Activated naive CD4-positive, alpha-beta T cell treated with anti-CD3 and anti-CD28 coated beads, Interleukin-2, amount 50 U/mL, for 24 hours (primary cell): ENCODE data around the gene ALX4.
A peak's percentile ranks its signal among the peaks of the same experiment; 100 is the strongest.

Experiments used
- H3K27ac Mint-ChIP-seq: one replicate; pipeline ENCODE4 v1.8.0; 2021; ENCODE audit warnings: mild to moderate bottlenecking, mixed read lengths
- H3K27me3 Mint-ChIP-seq: one replicate; pipeline ENCODE4 v1.8.0; 2021; ENCODE audit warnings: mixed read lengths
- H3K36me3 Mint-ChIP-seq: one replicate; pipeline ENCODE4 v1.8.0; 2021; ENCODE audit warnings: mixed read lengths
- H3K4me1 Mint-ChIP-seq: one replicate; pipeline ENCODE4 v1.8.0; 2021; ENCODE audit warnings: mixed read lengths
- H3K4me3 Mint-ChIP-seq: one replicate; pipeline ENCODE4 v1.8.0; 2021; ENCODE audit warnings: mild to moderate bottlenecking, mixed read lengths
- H3K9me3 Mint-ChIP-seq: one replicate; pipeline ENCODE4 v1.8.0; 2021; ENCODE audit warnings: mixed read lengths

The ALX4 gene

DNA sequence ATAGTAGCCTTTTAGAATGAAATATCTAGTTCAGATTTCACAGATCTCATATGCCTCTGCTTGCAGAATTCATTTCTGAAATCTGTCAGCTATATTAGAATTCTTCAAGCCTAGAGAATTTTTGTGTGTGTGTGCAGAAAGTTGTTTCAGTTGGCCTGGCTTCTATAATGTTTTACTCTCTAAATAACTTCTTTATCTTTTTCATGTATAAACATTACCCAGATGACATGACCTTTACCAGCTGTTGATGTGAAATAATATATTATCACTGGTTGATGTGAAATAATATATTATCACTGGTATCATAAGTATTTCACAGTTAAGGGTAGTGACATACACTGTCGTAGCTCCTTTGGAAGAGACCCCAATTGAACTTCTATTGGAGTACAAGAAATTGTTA is 72.8 kb downstream of the ALX4 start:
- no peak overlapping the region for H3K4me3 Mint-ChIP-seq
- no peaks in the 10 kb centered on the region for H3K27me3 Mint-ChIP-seq
- H3K36me3 Mint-ChIP-seq, result peaks cover 24% of the 10 kb centered on the region
- H3K4me1 Mint-ChIP-seq, result no peaks in the 10 kb centered on the region
- no peak overlapping the region for H3K27ac Mint-ChIP-seq
- no peaks in the 10 kb centered on the region for H3K9me3 Mint-ChIP-seq

DNA sequence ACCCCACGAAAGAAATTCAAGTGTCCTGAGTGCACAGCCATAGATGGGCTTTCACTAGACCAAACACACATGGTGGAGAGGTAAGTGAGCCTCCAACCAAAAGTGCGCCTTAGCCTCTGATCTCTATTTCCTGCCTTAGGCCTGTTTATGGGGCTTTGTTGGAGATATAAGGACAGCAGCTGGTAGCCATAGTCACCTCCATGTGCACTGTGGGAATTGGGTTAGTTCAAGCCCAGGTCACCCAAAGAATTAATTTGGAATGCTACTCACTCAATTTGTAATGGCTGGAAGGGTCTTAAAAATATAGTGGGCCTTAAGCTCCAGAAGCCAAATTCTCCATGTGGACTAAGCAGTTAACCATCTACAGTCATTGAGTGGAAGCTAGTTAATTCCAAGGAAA is 73.6 kb downstream of the ALX4 start:
- Mint-ChIP-seq H3K27ac (no peak overlapping the region), H3K4me1 (no peaks in the 10 kb centered on the region), H3K9me3 (no peaks in the 10 kb centered on the region), H3K36me3 (peaks cover 25% of the 10 kb centered on the region), H3K27me3 (no peaks in the 10 kb centered on the region), H3K4me3 (no peak overlapping the region)

DNA sequence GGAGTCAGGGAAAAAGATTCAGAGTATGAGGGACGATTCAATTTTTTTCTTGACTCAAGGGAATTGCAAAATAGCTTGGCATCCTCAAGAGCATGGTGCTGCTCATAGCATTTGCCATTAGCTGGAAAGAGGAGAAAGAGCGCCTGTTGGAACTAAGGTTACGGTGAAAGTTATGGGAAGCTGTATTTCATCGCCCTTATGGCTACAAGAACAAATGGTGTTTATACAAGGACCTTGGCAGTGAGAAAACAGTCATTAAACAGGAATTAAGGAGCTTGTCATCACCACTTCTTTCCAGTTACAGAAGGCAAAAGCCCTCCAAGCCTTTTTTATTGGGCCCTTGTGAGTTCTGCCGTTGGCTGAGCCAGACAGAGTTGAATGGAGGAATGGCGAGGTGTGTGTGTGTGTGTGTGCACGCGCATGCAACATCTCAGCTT is 74.2 kb downstream of the ALX4 start:
- H3K4me1 Mint-ChIP-seq, result no peaks in the 10 kb centered on the region

DNA sequence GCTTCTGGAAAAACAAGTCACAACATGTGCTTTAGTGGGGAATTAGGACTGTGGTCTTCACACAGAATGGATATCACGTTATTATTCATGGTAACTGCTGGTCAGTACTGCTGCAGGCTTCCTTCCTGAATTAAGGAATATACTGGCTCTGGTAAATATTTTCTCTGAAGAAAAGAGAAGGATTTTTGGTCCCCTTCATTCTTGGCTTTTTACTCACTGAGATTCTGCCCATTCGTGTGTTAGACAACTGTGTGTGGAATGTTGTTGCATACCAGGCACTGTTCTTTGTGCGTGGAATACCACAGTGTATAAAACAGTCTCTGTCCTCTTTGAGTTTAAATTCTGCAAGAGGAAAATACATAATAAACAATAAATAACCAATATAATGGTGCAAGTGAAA is 80.3 kb downstream of the ALX4 start:
- peaks cover 16% of the 10 kb centered on the region for H3K36me3 Mint-ChIP-seq
- H3K4me3 Mint-ChIP-seq, result no peak overlapping the region
- H3K27me3 Mint-ChIP-seq, result no peaks in the 10 kb centered on the region
- peaks cover 6% of the 10 kb centered on the region for H3K4me1 Mint-ChIP-seq
- H3K9me3 Mint-ChIP-seq, result no peaks in the 10 kb centered on the region
- peak overlapping the region; percentile 2 for H3K27ac Mint-ChIP-seq

More for the DNA sequence above, 74.2 kb downstream of the ALX4 start:
- peaks cover 28% of the 10 kb centered on the region for H3K36me3 Mint-ChIP-seq
- H3K9me3 Mint-ChIP-seq, result no peaks in the 10 kb centered on the region
- no peak overlapping the region for H3K27ac Mint-ChIP-seq
- H3K4me3 Mint-ChIP-seq, result no peak overlapping the region
- no peaks in the 10 kb centered on the region for H3K27me3 Mint-ChIP-seq

DNA sequence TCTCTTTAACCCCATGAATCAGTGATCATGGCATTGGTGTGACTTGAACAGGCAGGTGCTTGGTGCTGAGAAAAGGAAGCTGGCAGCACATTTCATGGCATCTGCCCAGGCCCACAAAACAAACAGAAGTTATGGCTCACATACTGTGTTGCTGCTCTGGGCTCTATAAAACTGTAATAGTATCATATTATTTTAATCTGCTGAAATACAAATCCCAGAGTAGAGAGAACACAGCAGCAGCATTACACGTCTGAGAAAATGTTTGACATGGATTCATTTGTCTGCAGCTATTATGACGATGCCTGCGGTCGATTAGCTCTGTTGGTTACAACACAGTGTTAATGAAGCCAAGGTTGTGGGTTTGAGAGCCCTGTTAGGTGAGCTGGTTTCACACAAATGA is 80.8 kb downstream of the ALX4 start:
- no peaks in the 10 kb centered on the region for H3K9me3 Mint-ChIP-seq
- peaks cover 16% of the 10 kb centered on the region for H3K36me3 Mint-ChIP-seq
- H3K4me3 Mint-ChIP-seq, result no peak overlapping the region
- H3K4me1 Mint-ChIP-seq, result peaks cover 6% of the 10 kb centered on the region
- H3K27me3 Mint-ChIP-seq, result no peaks in the 10 kb centered on the region
- H3K27ac Mint-ChIP-seq, result no peak overlapping the region

DNA sequence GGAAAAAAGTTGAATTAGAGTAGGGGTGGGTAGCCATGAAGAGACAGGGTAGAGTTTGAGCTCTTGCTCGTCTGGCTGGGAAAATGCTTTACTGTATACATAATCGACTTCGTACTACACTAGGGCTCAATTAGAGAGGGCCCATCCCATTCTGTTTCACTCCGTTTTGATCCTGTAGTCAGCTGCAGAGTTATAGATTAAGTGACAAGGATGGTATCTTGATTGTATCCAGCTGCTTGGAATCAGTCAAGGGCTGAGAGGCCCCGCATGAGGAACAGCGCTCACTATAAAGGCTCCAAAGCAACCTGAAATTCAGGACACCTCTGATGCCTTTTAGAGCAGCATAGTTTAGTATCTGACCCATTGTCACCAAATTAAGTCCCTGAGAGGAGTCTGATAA is 81.6 kb downstream of the ALX4 start:
- H3K36me3 Mint-ChIP-seq, result peaks cover 15% of the 10 kb centered on the region
- no peaks in the 10 kb centered on the region for H3K9me3 Mint-ChIP-seq
- no peak overlapping the region for H3K4me3 Mint-ChIP-seq
- H3K27ac Mint-ChIP-seq, result no peak overlapping the region
- peaks cover 6% of the 10 kb centered on the region for H3K4me1 Mint-ChIP-seq
- H3K27me3 Mint-ChIP-seq, result no peaks in the 10 kb centered on the region

DNA sequence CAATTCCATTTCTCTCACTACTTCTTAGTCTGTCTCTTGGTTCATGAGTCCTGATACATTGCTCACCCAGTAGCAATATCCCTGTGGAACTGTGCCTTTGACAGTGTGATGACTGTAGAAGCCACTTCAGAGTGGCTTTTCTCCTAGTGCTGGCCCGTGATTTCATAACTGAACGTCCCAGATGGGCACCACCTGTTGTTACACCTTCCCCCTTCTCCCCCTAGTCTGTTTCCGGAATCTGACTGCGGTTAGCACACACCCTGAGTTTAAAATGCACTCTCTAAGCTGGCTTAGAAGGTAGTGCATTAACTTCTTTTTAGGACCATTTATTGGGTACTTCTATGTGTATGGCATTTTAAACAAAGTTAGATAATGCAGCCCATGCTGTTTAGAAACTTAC is 83.0 kb downstream of the ALX4 start:
- H3K4me3 Mint-ChIP-seq, result no peak overlapping the region
- H3K9me3 Mint-ChIP-seq, result no peaks in the 10 kb centered on the region
- peaks cover 6% of the 10 kb centered on the region for H3K4me1 Mint-ChIP-seq
- H3K36me3 Mint-ChIP-seq, result peaks cover 10% of the 10 kb centered on the region
- H3K27ac Mint-ChIP-seq, result no peak overlapping the region
- no peaks in the 10 kb centered on the region for H3K27me3 Mint-ChIP-seq

DNA sequence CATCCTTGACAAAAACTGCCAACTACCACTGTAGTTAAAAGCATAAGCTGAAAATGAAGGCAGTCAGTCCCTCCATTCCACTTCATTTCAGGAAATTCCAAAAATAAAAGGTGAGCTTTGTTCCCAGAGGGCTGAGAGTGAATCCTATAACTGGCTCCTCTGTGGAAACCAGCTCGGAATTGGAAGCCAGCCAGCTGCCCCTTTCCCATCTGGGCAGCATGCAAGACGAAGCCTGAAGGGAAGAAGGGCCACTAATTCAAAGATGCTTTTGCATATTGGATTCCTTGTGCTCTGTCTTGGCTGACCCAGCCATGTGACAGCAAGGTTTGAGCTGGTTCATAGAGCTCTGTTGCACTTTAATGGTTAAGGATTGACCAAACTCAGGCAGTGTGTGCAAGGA is 83.4 kb downstream of the ALX4 start:
- peaks cover 6% of the 10 kb centered on the region for H3K4me1 Mint-ChIP-seq
- no peaks in the 10 kb centered on the region for H3K27me3 Mint-ChIP-seq
- no peak overlapping the region for H3K27ac Mint-ChIP-seq
- H3K4me3 Mint-ChIP-seq, result no peak overlapping the region
- no peaks in the 10 kb centered on the region for H3K9me3 Mint-ChIP-seq
- H3K36me3 Mint-ChIP-seq, result peaks cover 13% of the 10 kb centered on the region

DNA sequence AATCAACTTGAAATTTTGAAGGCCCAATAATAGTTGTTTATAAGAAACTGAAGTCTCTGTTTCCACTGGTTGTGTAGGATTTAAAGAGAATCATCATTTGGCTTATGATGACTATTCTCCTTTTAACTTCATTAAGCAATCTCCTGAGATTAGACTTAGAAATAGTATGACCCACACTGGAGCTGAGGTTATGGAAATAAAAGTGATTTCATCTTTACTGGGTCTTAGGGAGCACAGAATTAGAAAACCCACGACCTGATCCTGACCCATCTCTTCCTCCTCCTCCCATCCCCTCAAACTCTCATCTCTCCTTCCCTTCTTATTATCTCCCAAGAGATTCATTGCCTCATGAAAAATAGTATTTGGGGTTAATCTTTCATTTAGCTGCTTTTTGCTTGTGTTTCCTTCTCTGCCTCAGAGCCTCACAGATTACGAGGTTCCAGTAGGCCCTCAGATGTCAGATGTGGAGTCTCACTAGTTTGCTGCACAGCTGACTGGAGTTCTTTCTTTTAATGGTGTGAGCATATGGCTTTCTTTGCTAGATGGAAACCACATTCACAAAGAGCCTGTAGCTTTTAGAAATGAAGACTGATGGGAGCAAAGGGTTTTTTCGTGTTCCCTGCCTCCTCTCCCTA is 85.0 kb downstream of the ALX4 start:
- Mint-ChIP-seq H3K9me3 (no peaks in the 10 kb centered on the region), H3K27me3 (no peaks in the 10 kb centered on the region), H3K36me3 (peaks cover 16% of the 10 kb centered on the region), H3K4me3 (no peak overlapping the region), H3K4me1 (peaks cover 6% of the 10 kb centered on the region), H3K27ac (no peak overlapping the region)

DNA sequence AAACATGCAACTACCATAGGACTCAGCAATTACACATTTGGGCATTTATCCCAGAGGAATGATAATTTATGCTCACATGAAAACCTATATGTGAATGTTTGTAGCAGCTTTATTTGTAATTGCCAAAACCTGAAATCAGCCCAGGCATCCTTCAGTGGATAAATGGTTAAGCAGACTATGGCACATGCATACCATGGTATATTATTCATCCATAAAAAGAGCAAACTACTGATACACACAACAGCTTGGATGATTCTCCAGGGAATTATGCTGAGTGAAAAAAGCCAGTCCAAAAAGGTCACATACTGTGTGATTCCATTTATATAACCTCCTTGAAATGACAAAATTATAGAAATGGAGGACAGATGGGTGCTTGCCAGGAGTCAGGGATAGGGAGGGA is 86.7 kb downstream of the ALX4 start:
- Mint-ChIP-seq H3K27ac (no peak overlapping the region), H3K4me1 (peaks cover 6% of the 10 kb centered on the region), H3K36me3 (peaks cover 21% of the 10 kb centered on the region), H3K27me3 (no peaks in the 10 kb centered on the region), H3K9me3 (no peaks in the 10 kb centered on the region), H3K4me3 (no peak overlapping the region)

DNA sequence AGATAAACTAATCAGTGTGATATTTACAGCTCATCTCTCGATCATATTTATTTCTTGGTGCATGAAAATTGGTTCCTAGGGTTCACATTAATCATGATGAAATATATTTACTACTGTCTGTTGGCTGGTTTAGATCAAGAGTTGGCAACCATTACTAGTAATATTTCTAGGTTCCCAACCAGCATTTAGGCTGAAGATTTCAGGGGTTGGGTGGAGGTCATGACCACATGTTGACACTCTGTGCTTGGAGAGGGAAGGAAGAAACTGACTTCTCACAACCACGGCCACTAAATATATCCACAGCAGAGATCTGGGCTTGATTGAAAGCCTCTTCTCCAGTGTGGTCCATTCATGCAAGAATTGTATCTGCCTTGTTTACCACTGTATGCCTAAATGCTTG is 87.9 kb downstream of the ALX4 start:
- H3K4me3 Mint-ChIP-seq, result no peak overlapping the region
- peaks cover 25% of the 10 kb centered on the region for H3K36me3 Mint-ChIP-seq

DNA sequence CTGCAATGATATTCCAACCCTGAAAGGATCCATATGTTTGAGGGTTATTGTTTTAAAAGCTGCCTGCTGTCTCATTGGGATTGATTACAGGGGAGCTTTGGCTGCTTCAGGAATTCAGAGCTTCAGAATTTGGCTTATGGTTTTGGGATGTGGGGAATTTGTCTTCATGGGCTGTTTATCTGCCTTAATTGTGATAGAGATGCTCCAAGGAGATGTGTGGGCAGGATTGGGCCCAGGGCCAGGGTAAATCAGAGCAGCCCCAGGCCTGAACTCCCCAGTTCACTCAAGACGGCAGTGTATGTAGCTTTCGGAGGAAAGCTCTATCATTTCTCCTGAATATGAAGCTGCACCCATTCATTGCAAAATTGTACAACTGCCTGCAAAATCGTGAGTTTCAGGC is 88.5 kb downstream of the ALX4 start:
- H3K27me3 Mint-ChIP-seq, result no peaks in the 10 kb centered on the region
- H3K36me3 Mint-ChIP-seq, result peaks cover 26% of the 10 kb centered on the region
- H3K9me3 Mint-ChIP-seq, result no peaks in the 10 kb centered on the region
- H3K4me1 Mint-ChIP-seq, result no peaks in the 10 kb centered on the region
- no peak overlapping the region for H3K27ac Mint-ChIP-seq
- no peak overlapping the region for H3K4me3 Mint-ChIP-seq

More for the DNA sequence above, 87.9 kb downstream of the ALX4 start:
- H3K27me3 Mint-ChIP-seq, result no peaks in the 10 kb centered on the region
- H3K4me1 Mint-ChIP-seq, result peaks cover 3% of the 10 kb centered on the region
- H3K27ac Mint-ChIP-seq, result no peak overlapping the region
- no peaks in the 10 kb centered on the region for H3K9me3 Mint-ChIP-seq

DNA sequence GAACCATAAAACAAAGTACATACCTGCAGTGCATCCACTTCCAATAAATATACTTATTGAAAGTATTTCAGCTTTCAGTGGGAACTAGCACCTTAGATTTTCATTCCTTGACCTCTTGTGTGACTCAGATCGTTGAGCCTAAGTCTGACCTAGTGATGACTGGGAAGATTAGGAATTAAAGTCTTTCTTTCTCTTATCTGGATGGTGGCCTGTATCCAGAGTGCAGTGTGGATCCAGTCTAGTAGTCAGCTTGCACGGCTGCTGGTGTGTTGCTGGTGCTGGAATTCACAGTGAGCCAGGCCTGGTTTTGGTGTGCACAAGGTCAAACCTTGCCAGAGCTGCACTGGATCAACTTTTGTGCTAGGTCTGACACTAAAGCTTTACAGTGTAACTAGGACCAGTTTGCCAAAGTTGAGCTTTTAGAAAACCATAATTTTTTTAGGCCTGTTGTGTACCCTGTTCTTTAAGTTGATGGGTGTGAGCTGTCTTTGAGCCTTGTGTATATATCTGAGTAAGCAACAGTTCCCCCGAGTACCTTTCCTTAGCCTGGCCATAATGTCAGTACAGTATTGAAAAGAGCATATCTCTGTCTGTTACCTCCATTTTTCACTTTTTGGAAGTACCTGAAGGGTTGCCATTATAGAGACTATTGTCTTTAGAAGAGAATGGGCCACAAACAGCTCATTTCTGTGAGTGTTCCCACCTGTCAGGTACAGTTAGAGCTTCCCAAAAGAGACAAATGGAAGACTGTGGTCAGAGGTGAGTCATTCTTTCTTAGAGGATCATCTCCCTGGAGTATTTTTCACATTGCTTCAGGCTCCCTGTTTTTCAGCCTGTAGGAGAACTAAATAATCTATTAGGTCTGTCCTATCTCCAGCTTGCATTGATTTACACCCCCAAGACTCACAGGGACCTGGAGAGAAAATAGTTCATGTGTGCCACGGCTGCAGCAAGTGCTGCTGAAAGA is 89.8 kb downstream of the ALX4 start:
- Mint-ChIP-seq H3K9me3 (no peaks in the 10 kb centered on the region), H3K4me1 (no peaks in the 10 kb centered on the region), H3K27me3 (no peaks in the 10 kb centered on the region), H3K36me3 (peaks cover 30% of the 10 kb centered on the region), H3K4me3 (no peak overlapping the region), H3K27ac (no peak overlapping the region)

DNA sequence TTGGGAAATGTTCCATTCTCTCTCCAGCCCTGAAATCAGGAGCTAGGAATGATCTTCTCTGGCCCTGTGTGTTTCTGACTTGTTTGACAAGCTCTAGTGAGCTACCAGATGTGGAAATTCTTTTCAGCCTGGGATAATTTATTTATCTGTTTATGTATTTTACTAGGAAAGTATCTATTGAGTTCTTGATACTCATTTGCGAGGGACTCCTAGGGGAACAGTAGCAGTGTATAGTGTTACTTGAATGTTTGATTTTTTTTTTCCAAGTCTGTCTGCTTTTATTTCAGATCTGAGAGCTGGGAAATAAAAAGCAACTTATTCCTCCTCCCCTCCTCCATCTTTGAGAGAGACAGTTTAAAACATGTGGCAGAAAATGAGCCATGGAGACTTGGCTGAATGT is 92.5 kb downstream of the ALX4 start:
- Mint-ChIP-seq H3K27ac (no peak overlapping the region), H3K27me3 (no peaks in the 10 kb centered on the region), H3K36me3 (peaks cover 44% of the 10 kb centered on the region), H3K9me3 (peaks cover 6% of the 10 kb centered on the region), H3K4me1 (no peaks in the 10 kb centered on the region), H3K4me3 (no peak overlapping the region)

DNA sequence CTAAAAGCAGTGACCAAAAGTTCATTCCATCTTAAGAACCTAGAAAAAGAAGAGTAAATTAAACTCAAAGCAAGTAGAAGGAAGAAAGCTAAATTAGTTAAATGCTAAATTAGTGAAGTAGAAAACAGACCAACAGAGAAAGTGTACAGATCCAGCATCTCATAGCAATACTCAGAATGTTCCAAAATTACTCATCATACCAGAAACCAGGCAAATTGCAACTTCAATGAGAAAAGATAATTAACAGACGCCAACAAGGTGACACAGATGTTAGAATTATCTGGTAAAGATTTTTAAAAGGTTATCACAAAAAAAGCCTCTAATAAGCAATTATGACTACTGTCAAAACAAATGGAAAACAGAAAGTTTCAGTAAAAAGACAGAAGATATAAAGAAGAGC is 96.8 kb downstream of the ALX4 start:
- H3K9me3 Mint-ChIP-seq, result peaks cover 24% of the 10 kb centered on the region
- no peaks in the 10 kb centered on the region for H3K27me3 Mint-ChIP-seq
- peaks cover 61% of the 10 kb centered on the region for H3K36me3 Mint-ChIP-seq
- H3K4me3 Mint-ChIP-seq, result no peak overlapping the region
- H3K4me1 Mint-ChIP-seq, result no peaks in the 10 kb centered on the region
- H3K27ac Mint-ChIP-seq, result no peak overlapping the region

DNA sequence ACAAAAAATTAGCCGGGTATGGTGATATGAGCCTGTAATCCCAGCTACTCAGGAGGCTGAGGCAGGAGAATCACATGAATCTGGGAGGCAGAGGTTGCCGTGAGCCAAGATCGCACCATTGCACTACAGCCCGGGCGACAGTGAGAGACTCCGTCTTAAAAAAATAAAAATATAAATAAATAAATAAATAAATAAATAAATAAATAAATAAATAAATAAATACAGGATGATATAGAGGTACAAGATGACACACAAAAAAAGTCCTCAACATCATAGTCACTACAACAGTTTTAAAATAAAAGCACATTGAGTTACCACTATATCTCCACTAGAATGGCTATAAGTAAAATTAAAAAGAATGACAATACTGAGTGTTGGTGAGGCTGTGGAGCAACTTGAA is 97.8 kb downstream of the ALX4 start:
- H3K36me3 Mint-ChIP-seq, result peaks cover 64% of the 10 kb centered on the region
- peaks cover 24% of the 10 kb centered on the region for H3K9me3 Mint-ChIP-seq
- no peaks in the 10 kb centered on the region for H3K27me3 Mint-ChIP-seq
- H3K27ac Mint-ChIP-seq, result no peak overlapping the region
- no peaks in the 10 kb centered on the region for H3K4me1 Mint-ChIP-seq
- H3K4me3 Mint-ChIP-seq, result no peak overlapping the region
